Psoas muscle (tissue), 8 donors: ENCODE measurements around the gene LAG3. TPM values are rescaled to one million over a fixed set of nuclear protein-coding genes. Genes with fewer than 3 reads are reported as not detected.

ENCODE experiments used
- ATAC-seq, 4 donors: fragments of 200-7000 bp; cut with Tn5 transposase; one replicate each; pipeline ENCODE4 v1.9.1; 2020; ENCODE audit warnings: moderate library complexity in 3 of 4, mild to moderate bottlenecking in 2 of 4
- DNase-seq, 2 donors: peaks; one replicate each; pipeline ENCODE4 v3.0.0-alpha.2; 2020
- H3K27ac ChIP-seq: fragments of 200-600 bp; one replicate; pipeline ENCODE4 v1.8.0; 2022
- H3K27me3 ChIP-seq, 3 donors: fragments of 200-600 bp in 1 of 3; one replicate each; pipeline versions ENCODE4 v1.6.1 to v1.8.0; 2013 to 2022; ENCODE audit warnings: low read length in 2 of 3, mild to moderate bottlenecking in 2 of 3, moderate library complexity in 1 of 3; ENCODE audit not compliant: insufficient read depth in 3 of 3
- H3K36me3 ChIP-seq, 2 donors: fragments of 200-600 bp in 1 of 2; one replicate each; pipeline versions ENCODE4 v1.6.1 to v1.8.0; 2013 to 2022; ENCODE audit warnings: low read depth in 1 of 2, mild to moderate bottlenecking in 1 of 2, moderate library complexity in 1 of 2; ENCODE audit not compliant: insufficient read depth in 1 of 2
- H3K4me1 ChIP-seq: fragments of 200-600 bp; one replicate; pipeline ENCODE4 v1.8.0; 2022
- H3K4me3 ChIP-seq: fragments of 200-600 bp; one replicate; pipeline ENCODE4 v1.8.0; 2022; ENCODE audit warnings: mild to moderate bottlenecking
- H3K9me3 ChIP-seq: fragments of 200-600 bp; one replicate; pipeline ENCODE4 v1.8.0; 2022
- CTCF ChIP-seq: fragments of 200-600 bp; IDR thresholded peaks from one replicate; pipeline ENCODE4 v1.8.0; 2022; ENCODE audit warnings: antibody characterized with exemption
- WGBS, 3 donors: extraction: QIAGEN DNeasy Blood & Tissue Kit; methylation state at CpG; one replicate each; pipeline versions ENCODE4 v1.1.6 to v1.1.7; 2013; 5-methylcytosine and 5-hydroxymethylcytosine counted together
- intact Hi-C, 2 donors: fragments of 100-400 bp; cut with DNase I; formaldehyde crosslinking; loops; one replicate each; pipeline versions ENCODE4 v1.11.0 to v1.14.2; 2022
- polyA plus RNA-seq, 3 donors: library from polyadenylated mRNA; stranded (reverse); fragments of 200-250 nt; gene quantifications; one replicate each; pipeline ENCODE4 v1.2.3, GENCODE V29; 2013
- total RNA-seq, 4 donors: library from RNA; stranded (reverse); fragmentation: NEBNext Ultra II Directional in 2 of 4; extraction: Animal tissue kit (Norgen Biotek cat#: 25700) in 2 of 4; gene quantifications; one replicate each; pipeline versions ENCODE4 v1.2.1 to v1.2.4, GENCODE V29; 2021 to 2023
- donor health status: healthy with polysubstance abuse.
- donor health status: DM: no; HTN: no; CAD: no; lungs with moderate emphysema.
- donor health status: Bipolar disorder and iron deficiency.
- donor health status: healthy.
- donor health status: DM: yes; HTN: yes; CAD: no.
- donor health status: DM: no; HTN: no; CAD: no.
- donor health status: DM: no; HTN: no; CAD: no.
- donor health status: DM: yes; HTN: yes; CAD: no.

The LAG3 gene
- total and polyA plus RNA-seq, 7 donors = 0.05 to 0.24 (median 0.08) TPM; not detected in 3

- H3K9me3 ChIP-seq = no peaks in the 10 kb centered on the region
- peak overlapping the region; percentile 80 for H3K27ac ChIP-seq
- intact Hi-C loops = loop anchor here in 1 of 2 donors (1.0 kb wide), 1 partner anchor 13 kb away; the partner anchor contains the start of gene MLF2
- peak; percentile 73 for TF ChIP-seq CTCF
- ATAC-seq (peak; percentile 69 to 87 (median 84)), DNase-seq (peak; percentile 84 to 89)
- H3K36me3 ChIP-seq = no peaks in the 10 kb centered on the region
- H3K4me3 ChIP-seq = peak overlapping the region; percentile 84
- peaks cover 26% of the 10 kb centered on the region for H3K4me1 ChIP-seq
- WGBS, 3 donors = 0 to 1% (median 0%) methylated on average over 43 to 88 of the region's 88 CpGs
- H3K27me3 ChIP-seq = peaks cover 0 to 9% (median 0%) of the 10 kb centered on the region in 3 donors
These were observed 5.5 kb upstream of the LAG3 start for GRCh38 chr12:6766651-6767349.

GRCh38 chr12:6767353-6768319 is 4.7 kb upstream of the LAG3 start:
- 14 to 21% (median 17%) methylated on average over 37 to 44 of the region's 44 CpGs for WGBS, 3 donors
- TF ChIP-seq CTCF = no peak
- ATAC-seq (peak in 1 of 4 donors; percentile 4), DNase-seq (no peak)
- Histone ChIP-seq H3K27me3 (peaks cover 0 to 9% (median 0%) of the 10 kb centered on the region in 3 donors), H3K36me3 (no peaks in the 10 kb centered on the region), H3K4me1 (peaks cover 26% of the 10 kb centered on the region), H3K4me3 (peak overlapping the region; percentile 84), H3K27ac (peak overlapping the region; percentile 80), H3K9me3 (no peaks in the 10 kb centered on the region)
- intact Hi-C loops = no loop called here

GRCh38 chr12:6768437-6768914 is 3.8 kb upstream of the LAG3 start:
- Histone ChIP-seq H3K36me3 (no peaks in the 10 kb centered on the region), H3K27me3 (peaks cover 0 to 9% (median 0%) of the 10 kb centered on the region in 3 donors), H3K9me3 (no peaks in the 10 kb centered on the region), H3K4me3 (peak overlapping the region; percentile 84), H3K4me1 (peaks cover 26% of the 10 kb centered on the region), H3K27ac (peak overlapping the region; percentile 19)
- intact Hi-C loops = no loop called here
- TF ChIP-seq CTCF = no peak
- ATAC-seq (no peak), DNase-seq (no peak)
- WGBS, 3 donors = 21 to 29% (median 23%) methylated on average over 6 of the region's 6 CpGs

- ATAC-seq (no peak), DNase-seq (peak in 1 of 2 donors; percentile 43)
- Histone ChIP-seq H3K36me3 (no peaks in the 10 kb centered on the region), H3K27ac (no peak overlapping the region), H3K9me3 (no peaks in the 10 kb centered on the region), H3K4me3 (peak overlapping the region; percentile 84), H3K4me1 (peaks cover 26% of the 10 kb centered on the region), H3K27me3 (peaks cover 0 to 9% (median 2%) of the 10 kb centered on the region in 3 donors)
- no peak for TF ChIP-seq CTCF
- intact Hi-C loops = no loop called here
- 61 to 75% (median 62%) methylated on average over 2 to 6 of the region's 6 CpGs for WGBS, 3 donors
These were observed 3.3 kb upstream of the LAG3 start for GRCh38 chr12:6768990-6769389.
